ENCODE results near the gene AUTS2.

AUTS2 gene

DNA sequence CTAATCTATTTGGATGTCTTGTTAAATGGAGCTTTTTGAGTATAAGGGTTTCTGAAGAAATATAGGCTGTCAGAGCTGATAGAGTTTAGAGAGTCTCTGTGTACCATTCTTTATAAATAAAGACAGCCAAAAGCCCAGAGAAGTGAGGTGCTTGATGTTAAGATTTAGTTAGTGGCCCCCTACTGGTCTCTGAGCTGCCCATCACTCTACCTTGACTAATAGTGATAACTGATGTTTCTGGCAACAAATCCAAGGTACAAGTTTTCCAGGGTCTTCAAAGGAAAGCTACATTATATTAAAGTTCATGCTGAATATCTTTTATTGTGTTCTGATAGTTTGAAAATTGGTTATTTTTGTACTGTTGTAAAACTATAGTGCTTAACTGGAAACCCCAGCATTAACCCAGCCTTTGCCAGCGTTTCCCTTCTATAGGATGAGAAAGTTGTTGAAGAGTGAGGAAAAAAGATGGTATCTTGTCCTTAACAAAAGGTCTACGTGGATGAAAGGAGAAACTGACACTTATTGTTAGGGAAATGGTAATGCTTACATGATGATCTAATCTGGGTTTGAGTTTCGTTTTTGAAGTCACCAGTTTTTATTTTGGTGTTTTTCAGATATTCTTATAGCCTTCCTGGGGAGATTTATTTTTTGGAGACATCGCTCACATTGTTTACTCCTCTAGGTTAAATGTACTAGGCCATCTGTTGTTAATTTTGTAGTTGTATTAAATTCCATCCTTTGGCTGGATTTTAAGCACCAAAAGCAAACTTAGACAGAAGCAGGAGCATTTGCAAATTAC is 79.0 kb downstream of the AUTS2 start:
- H3K79me1 ChIP-seq (ENCODE audit: low read length), result peaks cover 4% of the 10 kb centered on the region
- no peak overlapping the region for H4K8ac ChIP-seq (ENCODE audit: low read depth, low read length)
- H3K23ac ChIP-seq (ENCODE audit: low read length), result no peak overlapping the region
- H3K56ac ChIP-seq (ENCODE audit: low read length), result no peak overlapping the region
- no peak overlapping the region for H3K18ac ChIP-seq (ENCODE audit: low read length)
- no CpG with 5 or more reads among the region's 4 CpGs for WGBS (ENCODE audit: extremely low coverage, insufficient coverage, low lambda C conversion rate)
- H3K9ac ChIP-seq (ENCODE audit: low read length), result no peak overlapping the region
- H4K5ac ChIP-seq (ENCODE audit: low read length), result no peak overlapping the region
- no peaks in the 10 kb centered on the region for H3K36me3 ChIP-seq (ENCODE audit: control insufficient read depth, insufficient read depth, low read length)
- no peak overlapping the region for H3K4ac ChIP-seq (ENCODE audit: low read depth, low read length)
- H3K4me3 ChIP-seq (ENCODE audit: low read length), result no peak overlapping the region
- no peaks in the 10 kb centered on the region for H3K27me3 ChIP-seq (ENCODE audit: insufficient read depth, low read length, poor library complexity)
- no peak overlapping the region for H2BK5ac ChIP-seq (ENCODE audit: low read length)
- no peak overlapping the region for H2AK5ac ChIP-seq (ENCODE audit: low read length)
- no peak overlapping the region for H2BK120ac ChIP-seq (ENCODE audit: low read depth, low read length)
- no peak overlapping the region for H3K27ac ChIP-seq (ENCODE audit: low read depth, low read length)
- H2BK15ac ChIP-seq (replicated peaks; ENCODE audit: low read depth), result no peak overlapping the region
- H3K4me2 ChIP-seq (ENCODE audit: low read length), result no peak overlapping the region
- DNase-seq, result peak; percentile 46
- H3K79me2 ChIP-seq (ENCODE audit: control insufficient read depth, insufficient read depth, low read length), result no peaks in the 10 kb centered on the region
- H3K4me1 ChIP-seq (ENCODE audit: control insufficient read depth, low read depth, low read length), result peaks cover 3% of the 10 kb centered on the region

DNA sequence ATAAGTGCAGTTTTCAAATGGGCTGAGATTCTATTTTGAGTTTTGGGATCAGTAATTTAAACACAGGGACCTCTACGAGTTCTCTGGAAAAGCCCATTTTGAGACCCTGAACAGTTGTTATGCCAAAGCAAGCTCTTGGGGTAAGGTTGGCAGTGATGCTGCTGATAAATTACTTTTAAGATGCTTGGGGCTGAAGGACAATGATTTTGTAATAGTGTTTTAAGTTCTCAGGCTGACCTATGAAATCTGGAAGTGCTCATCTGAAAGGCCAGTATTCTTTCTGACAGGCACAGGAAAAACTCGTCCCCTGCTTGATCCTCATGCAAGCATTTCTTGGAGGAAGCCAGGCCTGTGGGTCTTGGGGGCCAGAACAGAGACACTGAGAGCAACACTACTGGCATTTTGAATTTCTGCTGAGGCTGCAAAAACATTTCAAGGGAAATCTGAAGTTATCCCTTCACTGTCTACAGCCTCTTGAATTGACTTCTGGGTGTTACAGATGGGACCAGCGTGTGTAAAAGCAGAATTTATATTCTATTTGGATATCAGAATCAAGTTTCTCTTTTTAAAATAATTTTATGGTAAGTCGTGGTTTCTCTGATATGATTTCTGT is 79.7 kb downstream of the AUTS2 start:
- H2BK120ac ChIP-seq (ENCODE audit: low read depth, low read length), result no peak overlapping the region
- H4K5ac ChIP-seq (ENCODE audit: low read length), result no peak overlapping the region
- no peak overlapping the region for H3K18ac ChIP-seq (ENCODE audit: low read length)
- H2BK15ac ChIP-seq (replicated peaks; ENCODE audit: low read depth), result no peak overlapping the region
- H3K4ac ChIP-seq (ENCODE audit: low read depth, low read length), result peak overlapping the region; percentile 55
- no peak overlapping the region for H3K27ac ChIP-seq (ENCODE audit: low read depth, low read length)
- no peak for DNase-seq
- H3K4me3 ChIP-seq (ENCODE audit: low read length), result no peak overlapping the region
- H3K79me1 ChIP-seq (ENCODE audit: low read length), result peaks cover 2% of the 10 kb centered on the region
- H4K8ac ChIP-seq (ENCODE audit: low read depth, low read length), result no peak overlapping the region
- peaks cover 3% of the 10 kb centered on the region for H3K4me1 ChIP-seq (ENCODE audit: control insufficient read depth, low read depth, low read length)
- 100% methylated on average over 1 of the region's 4 CpGs for WGBS (ENCODE audit: extremely low coverage, insufficient coverage, low lambda C conversion rate)
- no peaks in the 10 kb centered on the region for H3K27me3 ChIP-seq (ENCODE audit: insufficient read depth, low read length, poor library complexity)
- H3K9ac ChIP-seq (ENCODE audit: low read length), result no peak overlapping the region
- no peak overlapping the region for H3K4me2 ChIP-seq (ENCODE audit: low read length)
- H3K79me2 ChIP-seq (ENCODE audit: control insufficient read depth, insufficient read depth, low read length), result no peaks in the 10 kb centered on the region
- H3K56ac ChIP-seq (ENCODE audit: low read length), result no peak overlapping the region
- H3K23ac ChIP-seq (ENCODE audit: low read length), result no peak overlapping the region
- no peak overlapping the region for H2AK5ac ChIP-seq (ENCODE audit: low read length)
- H2BK5ac ChIP-seq (ENCODE audit: low read length), result no peak overlapping the region
- no peaks in the 10 kb centered on the region for H3K36me3 ChIP-seq (ENCODE audit: control insufficient read depth, insufficient read depth, low read length)

GRCh38 chr7:69678494-69679187 is 80.4 kb downstream of the AUTS2 start:
- H2BK120ac ChIP-seq (ENCODE audit: low read depth, low read length), result no peak overlapping the region
- no peak overlapping the region for H4K8ac ChIP-seq (ENCODE audit: low read depth, low read length)
- no peak overlapping the region for H3K4ac ChIP-seq (ENCODE audit: low read depth, low read length)
- no peak overlapping the region for H3K56ac ChIP-seq (ENCODE audit: low read length)
- no peak overlapping the region for H4K5ac ChIP-seq (ENCODE audit: low read length)
- H3K4me3 ChIP-seq (ENCODE audit: low read length), result no peak overlapping the region
- H3K4me1 ChIP-seq (ENCODE audit: control insufficient read depth, low read depth, low read length), result peaks cover 3% of the 10 kb centered on the region
- no peaks in the 10 kb centered on the region for H3K36me3 ChIP-seq (ENCODE audit: control insufficient read depth, insufficient read depth, low read length)
- H2AK5ac ChIP-seq (ENCODE audit: low read length), result no peak overlapping the region
- H2BK5ac ChIP-seq (ENCODE audit: low read length), result no peak overlapping the region
- H3K27me3 ChIP-seq (ENCODE audit: insufficient read depth, low read length, poor library complexity), result no peaks in the 10 kb centered on the region
- DNase-seq, result no peak
- H3K23ac ChIP-seq (ENCODE audit: low read length), result no peak overlapping the region
- no peak overlapping the region for H3K18ac ChIP-seq (ENCODE audit: low read length)
- H3K79me2 ChIP-seq (ENCODE audit: control insufficient read depth, insufficient read depth, low read length), result no peaks in the 10 kb centered on the region
- H3K4me2 ChIP-seq (ENCODE audit: low read length), result no peak overlapping the region
- no peak overlapping the region for H3K9ac ChIP-seq (ENCODE audit: low read length)
- peaks cover 2% of the 10 kb centered on the region for H3K79me1 ChIP-seq (ENCODE audit: low read length)
- WGBS (ENCODE audit: extremely low coverage, insufficient coverage, low lambda C conversion rate), result no CpG with 5 or more reads among the region's 11 CpGs
- H2BK15ac ChIP-seq (replicated peaks; ENCODE audit: low read depth), result no peak overlapping the region
- no peak overlapping the region for H3K27ac ChIP-seq (ENCODE audit: low read depth, low read length)

- no peak overlapping the region for H3K4ac ChIP-seq (ENCODE audit: low read depth, low read length)
- no peaks in the 10 kb centered on the region for H3K27me3 ChIP-seq (ENCODE audit: insufficient read depth, low read length, poor library complexity)
- no peak overlapping the region for H3K9ac ChIP-seq (ENCODE audit: low read length)
- no CpG with 5 or more reads among the region's 3 CpGs for WGBS (ENCODE audit: extremely low coverage, insufficient coverage, low lambda C conversion rate)
- no peaks in the 10 kb centered on the region for H3K79me2 ChIP-seq (ENCODE audit: control insufficient read depth, insufficient read depth, low read length)
- H4K5ac ChIP-seq (ENCODE audit: low read length), result no peak overlapping the region
- no peak overlapping the region for H2BK5ac ChIP-seq (ENCODE audit: low read length)
- DNase-seq, result no peak
- no peaks in the 10 kb centered on the region for H3K36me3 ChIP-seq (ENCODE audit: control insufficient read depth, insufficient read depth, low read length)
- H3K79me1 ChIP-seq (ENCODE audit: low read length), result peaks cover 2% of the 10 kb centered on the region
- H3K4me1 ChIP-seq (ENCODE audit: control insufficient read depth, low read depth, low read length), result peaks cover 3% of the 10 kb centered on the region
- H3K4me3 ChIP-seq (ENCODE audit: low read length), result no peak overlapping the region
- no peak overlapping the region for H3K18ac ChIP-seq (ENCODE audit: low read length)
- H3K23ac ChIP-seq (ENCODE audit: low read length), result no peak overlapping the region
- H3K56ac ChIP-seq (ENCODE audit: low read length), result no peak overlapping the region
- no peak overlapping the region for H2BK15ac ChIP-seq (replicated peaks; ENCODE audit: low read depth)
- no peak overlapping the region for H2BK120ac ChIP-seq (ENCODE audit: low read depth, low read length)
- no peak overlapping the region for H2AK5ac ChIP-seq (ENCODE audit: low read length)
- no peak overlapping the region for H4K8ac ChIP-seq (ENCODE audit: low read depth, low read length)
- no peak overlapping the region for H3K4me2 ChIP-seq (ENCODE audit: low read length)
- no peak overlapping the region for H3K27ac ChIP-seq (ENCODE audit: low read depth, low read length)
Observed at GRCh38 chr7:69681181-69681580, 82.9 kb downstream of the AUTS2 start.

DNA sequence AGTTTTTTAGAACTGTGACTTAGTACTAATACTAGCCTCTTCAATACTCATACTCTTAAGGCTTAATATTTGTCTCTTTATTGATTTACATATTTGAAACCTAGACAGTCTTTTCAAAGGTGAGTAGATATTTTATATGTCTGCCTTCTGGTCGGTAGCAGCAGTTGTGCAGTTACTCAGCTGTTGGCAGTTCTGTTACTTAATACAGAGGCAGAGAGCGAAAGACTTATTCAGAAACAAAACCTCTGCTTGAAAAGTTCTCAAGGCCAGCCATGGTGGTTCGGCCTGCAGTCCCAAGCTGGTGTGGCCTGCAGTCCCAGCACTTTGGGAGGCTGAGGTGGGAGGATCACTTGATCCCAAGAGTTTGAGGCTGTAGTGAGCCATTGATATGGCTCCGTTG is 84.2 kb downstream of the AUTS2 start:
- no peak overlapping the region for H3K4ac ChIP-seq (ENCODE audit: low read depth, low read length)
- no peak overlapping the region for H2BK120ac ChIP-seq (ENCODE audit: low read depth, low read length)
- H3K79me2 ChIP-seq (ENCODE audit: control insufficient read depth, insufficient read depth, low read length), result no peaks in the 10 kb centered on the region
- no peak overlapping the region for H3K9ac ChIP-seq (ENCODE audit: low read length)
- H3K4me1 ChIP-seq (ENCODE audit: control insufficient read depth, low read depth, low read length), result peaks cover 3% of the 10 kb centered on the region
- H4K8ac ChIP-seq (ENCODE audit: low read depth, low read length), result no peak overlapping the region
- DNase-seq, result no peak
- no CpG with 5 or more reads among the region's 4 CpGs for WGBS (ENCODE audit: extremely low coverage, insufficient coverage, low lambda C conversion rate)
- H3K56ac ChIP-seq (ENCODE audit: low read length), result no peak overlapping the region
- no peak overlapping the region for H3K23ac ChIP-seq (ENCODE audit: low read length)
- H3K4me3 ChIP-seq (ENCODE audit: low read length), result no peak overlapping the region
- no peak overlapping the region for H2BK5ac ChIP-seq (ENCODE audit: low read length)
- no peak overlapping the region for H2AK5ac ChIP-seq (ENCODE audit: low read length)
- H4K5ac ChIP-seq (ENCODE audit: low read length), result no peak overlapping the region
- no peak overlapping the region for H3K4me2 ChIP-seq (ENCODE audit: low read length)
- no peaks in the 10 kb centered on the region for H3K36me3 ChIP-seq (ENCODE audit: control insufficient read depth, insufficient read depth, low read length)
- no peaks in the 10 kb centered on the region for H3K27me3 ChIP-seq (ENCODE audit: insufficient read depth, low read length, poor library complexity)
- no peak overlapping the region for H2BK15ac ChIP-seq (replicated peaks; ENCODE audit: low read depth)
- no peak overlapping the region for H3K18ac ChIP-seq (ENCODE audit: low read length)
- H3K79me1 ChIP-seq (ENCODE audit: low read length), result peaks cover 2% of the 10 kb centered on the region
- no peak overlapping the region for H3K27ac ChIP-seq (ENCODE audit: low read depth, low read length)

All from mesendoderm (in vitro differentiated cells).